SHP77 treated with DMSO at 0.1 percent for 48 hours (cell line): Measurements from ENCODE around the gene RPL32.
A peak's percentile ranks its signal among the peaks of the same experiment; 100 is the strongest.
"Not testable (repeated sequence)": the region's sequence is repeated elsewhere in the genome, so short reads cannot be mapped to it uniquely, and the experiment has no call there.

Experiments used
- DNase-seq: peaks from one replicate; lab custom pipeline; 2025; lab: John Stamatoyannopoulos, UW

The RPL32 gene

GRCh38 chr3:12808587-12808986 is 32.8 kb downstream of the RPL32 start:
- DNase-seq: no peak

GRCh38 chr3:12807601-12808359 is 33.6 kb downstream of the RPL32 start:
- no peak for DNase-seq

DNA sequence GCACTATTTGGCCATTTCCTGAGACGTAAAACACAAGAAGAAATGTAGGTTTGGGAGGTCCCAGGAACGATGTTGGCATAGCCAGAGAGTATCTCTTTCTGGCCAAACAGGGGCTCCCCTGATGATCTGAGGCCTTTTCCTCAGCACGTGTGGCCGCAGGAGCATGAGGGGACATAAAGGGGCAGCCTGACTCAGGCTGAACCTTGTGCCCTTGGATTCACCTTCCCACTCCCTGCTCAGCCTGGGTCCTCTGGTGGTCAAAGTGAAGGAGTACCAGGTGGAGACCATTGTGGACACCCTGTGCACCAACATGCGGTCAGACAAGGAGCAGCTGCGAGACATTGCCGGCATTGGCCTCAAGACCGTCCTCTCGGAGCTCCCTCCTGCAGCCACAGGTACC is 34.3 kb downstream of the RPL32 start:
- no peak for DNase-seq

GRCh38 chr3:12803371-12803770 is 38.0 kb downstream of the RPL32 start:
- no peak for DNase-seq

GRCh38 chr3:12799525-12800440 is 41.6 kb downstream of the RPL32 start:
- DNase-seq: no peak

GRCh38 chr3:12798559-12799179 is 42.7 kb downstream of the RPL32 start:
- no peak for DNase-seq

GRCh38 chr3:12797892-12798558 is 43.3 kb downstream of the RPL32 start:
- DNase-seq: no peak

- DNase-seq: no peak
These were observed 44.1 kb downstream of the RPL32 start for GRCh38 chr3:12797124-12797891.

GRCh38 chr3:12796171-12797123 is 44.9 kb downstream of the RPL32 start, which contains the start of gene CAND2:
Gene CAND2, plus strand, starts transcription at chr3:12796680. Its CDS starts 41 bp downstream, at chr3:12796721.
- DNase-seq: peak; percentile 34

- no peak for DNase-seq
These were observed 47.7 kb downstream of the RPL32 start for GRCh38 chr3:12793701-12794100.

DNA sequence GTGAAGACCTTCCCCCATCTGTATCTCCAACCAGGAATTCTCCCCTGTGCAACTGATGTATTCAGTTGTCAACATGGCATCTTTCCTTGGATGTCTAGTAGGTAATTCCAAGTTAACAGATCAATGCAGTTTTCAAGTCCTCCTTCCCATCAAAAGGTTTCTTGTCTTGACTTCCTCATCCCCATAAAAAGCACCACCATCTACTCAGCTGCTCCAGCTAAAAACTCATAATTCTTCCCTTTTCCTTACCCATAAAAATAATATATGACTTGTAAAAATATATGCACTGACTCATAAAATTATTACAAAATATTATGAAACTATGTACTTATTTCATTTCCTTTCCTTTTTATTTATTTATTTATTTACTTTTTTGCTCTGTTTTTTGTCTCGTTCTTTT is 49.9 kb downstream of the RPL32 start:
- DNase-seq: no peak

DNA sequence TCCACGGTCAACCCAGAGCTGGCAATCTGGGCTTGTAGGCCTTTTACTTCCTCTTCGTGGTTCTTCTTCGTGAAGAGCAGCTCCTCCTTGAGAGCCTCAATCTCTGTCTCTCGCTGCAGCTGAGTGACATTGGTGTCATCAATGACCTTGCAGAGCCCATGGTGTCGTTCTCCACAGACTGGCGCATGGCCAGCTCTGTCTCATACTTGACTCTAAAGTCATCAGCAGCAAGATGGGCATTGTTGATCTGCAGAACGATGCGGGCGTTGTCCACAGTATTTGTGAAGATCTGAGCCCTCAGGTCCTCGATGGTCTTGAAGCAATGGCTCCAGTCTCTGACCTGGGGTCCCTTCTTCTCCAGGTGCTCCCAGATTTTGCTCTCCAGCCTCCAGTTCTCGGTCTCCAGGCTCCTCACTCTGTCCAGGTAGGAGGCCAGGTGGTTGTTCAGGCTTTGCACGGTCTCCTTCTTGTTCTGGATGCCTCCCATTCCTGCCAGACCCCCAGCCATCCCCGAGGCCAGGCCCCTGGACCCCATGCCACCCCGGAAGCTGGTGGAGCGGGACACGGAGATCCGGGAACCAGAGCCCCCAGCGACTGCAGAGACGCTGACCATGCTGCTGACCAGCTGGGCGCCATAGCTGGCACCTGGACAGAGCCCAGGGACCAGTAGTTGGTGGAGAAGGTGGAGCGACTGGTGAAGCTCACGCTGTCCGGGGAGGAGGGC is 53.2 kb downstream of the RPL32 start:
- DNase-seq: not testable (repeated sequence)

GRCh38 chr3:12787346-12787745 is 54.0 kb downstream of the RPL32 start:
- DNase-seq: not testable (repeated sequence)

- no peak for DNase-seq
These were observed 56.3 kb downstream of the RPL32 start for GRCh38 chr3:12785096-12785495.
